Suprapubic skin (tissue), 4 donors: ENCODE measurements around the gene APOO.

Experiments
- CTCF ChIP-seq, 2 donors: fragments of 200-600 bp in 1 of 2; fragments of 450-650 bp in 1 of 2; sonication (generic) in 1 of 2; IDR thresholded peaks; one replicate each; pipeline ENCODE4 v1.5.1; 2016 to 2019; ENCODE audit warnings: antibody characterized with exemption in 2 of 2, mild to moderate bottlenecking in 1 of 2, moderate library complexity in 1 of 2
- EP300 ChIP-seq: sonication (generic); formaldehyde crosslinking; IDR thresholded peaks from one replicate; pipeline ENCODE4 v1.6.1; 2017; ENCODE audit warnings: antibody characterized with exemption
- POLR2A ChIP-seq, 2 donors: fragments of 450-650 bp; IDR thresholded peaks; one replicate each; pipeline ENCODE4 v1.6.1; 2017; ENCODE audit warnings: antibody characterized with exemption in 2 of 2, mild to moderate bottlenecking in 2 of 2, moderate library complexity in 2 of 2
- POLR2AphosphoS5 ChIP-seq, 3 donors: sonication (generic); formaldehyde crosslinking; IDR thresholded peaks; one replicate each; pipeline ENCODE4 v1.6.1; 2017; ENCODE audit warnings: antibody characterized with exemption in 3 of 3

GRCh38 chrX:23819385-23820234 is 88.1 kb downstream of the APOO start:
- TF ChIP-seq POLR2A (IDR thresholded peaks at IDR 0.05) (no peak), CTCF (IDR thresholded peaks at IDR 0.05) (no peak), POLR2AphosphoS5 (IDR thresholded peaks at IDR 0.05) (no peak), EP300 (no peak)
